Measurements from ENCODE around the gene KCNIP1. TPM values are rescaled to one million over a fixed set of nuclear protein-coding genes. Genes with fewer than 3 reads are reported as not detected.
A peak's percentile ranks its signal among the peaks of the same experiment; 100 is the strongest.

The KCNIP1 gene
- total RNA-seq, 2 donors from 2014 or later, result not detected

DNA sequence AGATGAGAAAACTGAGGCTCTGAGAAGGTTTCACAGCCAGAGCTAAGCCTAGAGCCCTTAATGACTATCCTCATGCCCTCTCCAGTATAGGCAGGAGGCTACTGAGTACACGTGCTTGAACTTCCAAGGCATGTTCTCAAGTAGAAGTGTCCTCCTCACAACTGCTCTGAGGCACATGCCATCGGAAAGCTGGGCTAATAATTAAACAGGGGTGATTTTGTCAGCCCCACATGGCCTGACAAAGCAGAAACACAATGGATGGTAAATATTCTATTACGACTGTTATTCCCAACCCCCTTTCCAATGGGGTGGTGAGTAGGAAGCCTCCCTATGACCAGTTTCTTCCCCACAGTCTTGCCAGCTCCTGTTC, 34.3 kb downstream of the KCNIP1 start:
- Mint-ChIP-seq H3K27ac (no peak overlapping the region), H3K4me3 (no peak overlapping the region), H3K36me3 (ENCODE audit: low read depth) (no peaks in the 10 kb centered on the region), H3K27me3 (ENCODE audit: insufficient read depth) (no peaks in the 10 kb centered on the region), H3K9me3 (no peaks in the 10 kb centered on the region), H3K4me1 (peaks cover 15% of the 10 kb centered on the region)
- DNase-seq, result peak; percentile 22
- no peak overlapping the region for H3K9ac ChIP-seq (ENCODE audit: extremely low read depth, low read length, poor library complexity, severe bottlenecking)
- no peaks in the 10 kb centered on the region for H3K36me3 ChIP-seq (ENCODE audit: control insufficient read depth, insufficient read depth, low read length)
- TF ChIP-seq, protein P1, sequence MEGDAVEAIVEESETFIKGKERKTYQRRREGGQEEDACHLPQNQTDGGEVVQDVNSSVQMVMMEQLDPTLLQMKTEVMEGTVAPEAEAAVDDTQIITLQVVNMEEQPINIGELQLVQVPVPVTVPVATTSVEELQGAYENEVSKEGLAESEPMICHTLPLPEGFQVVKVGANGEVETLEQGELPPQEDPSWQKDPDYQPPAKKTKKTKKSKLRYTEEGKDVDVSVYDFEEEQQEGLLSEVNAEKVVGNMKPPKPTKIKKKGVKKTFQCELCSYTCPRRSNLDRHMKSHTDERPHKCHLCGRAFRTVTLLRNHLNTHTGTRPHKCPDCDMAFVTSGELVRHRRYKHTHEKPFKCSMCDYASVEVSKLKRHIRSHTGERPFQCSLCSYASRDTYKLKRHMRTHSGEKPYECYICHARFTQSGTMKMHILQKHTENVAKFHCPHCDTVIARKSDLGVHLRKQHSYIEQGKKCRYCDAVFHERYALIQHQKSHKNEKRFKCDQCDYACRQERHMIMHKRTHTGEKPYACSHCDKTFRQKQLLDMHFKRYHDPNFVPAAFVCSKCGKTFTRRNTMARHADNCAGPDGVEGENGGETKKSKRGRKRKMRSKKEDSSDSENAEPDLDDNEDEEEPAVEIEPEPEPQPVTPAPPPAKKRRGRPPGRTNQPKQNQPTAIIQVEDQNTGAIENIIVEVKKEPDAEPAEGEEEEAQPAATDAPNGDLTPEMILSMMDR (conservative IDR thresholded peaks at IDR 0.05), result no peak
- WGBS, 2 experiments (ENCODE audit: insufficient coverage in 1 of 2, insufficient read length in 1 of 2), result 84 to 85% methylated on average over 2 to 3 of the region's 3 CpGs
- no peak overlapping the region for H3K27ac ChIP-seq (ENCODE audit: low read depth, low read length)
- H3K27me3 ChIP-seq (ENCODE audit: control insufficient read depth, insufficient read depth, low read length, poor library complexity, severe bottlenecking), result peaks cover 29% of the 10 kb centered on the region
- no peaks in the 10 kb centered on the region for H3K9me3 ChIP-seq (ENCODE audit: control insufficient read depth, low read length)
- H3K4me1 ChIP-seq (ENCODE audit: control insufficient read depth, insufficient read depth, low read length), result peaks cover 7% of the 10 kb centered on the region
- H3K4me3 ChIP-seq (ENCODE audit: low read length), result no peak overlapping the region

DNA sequence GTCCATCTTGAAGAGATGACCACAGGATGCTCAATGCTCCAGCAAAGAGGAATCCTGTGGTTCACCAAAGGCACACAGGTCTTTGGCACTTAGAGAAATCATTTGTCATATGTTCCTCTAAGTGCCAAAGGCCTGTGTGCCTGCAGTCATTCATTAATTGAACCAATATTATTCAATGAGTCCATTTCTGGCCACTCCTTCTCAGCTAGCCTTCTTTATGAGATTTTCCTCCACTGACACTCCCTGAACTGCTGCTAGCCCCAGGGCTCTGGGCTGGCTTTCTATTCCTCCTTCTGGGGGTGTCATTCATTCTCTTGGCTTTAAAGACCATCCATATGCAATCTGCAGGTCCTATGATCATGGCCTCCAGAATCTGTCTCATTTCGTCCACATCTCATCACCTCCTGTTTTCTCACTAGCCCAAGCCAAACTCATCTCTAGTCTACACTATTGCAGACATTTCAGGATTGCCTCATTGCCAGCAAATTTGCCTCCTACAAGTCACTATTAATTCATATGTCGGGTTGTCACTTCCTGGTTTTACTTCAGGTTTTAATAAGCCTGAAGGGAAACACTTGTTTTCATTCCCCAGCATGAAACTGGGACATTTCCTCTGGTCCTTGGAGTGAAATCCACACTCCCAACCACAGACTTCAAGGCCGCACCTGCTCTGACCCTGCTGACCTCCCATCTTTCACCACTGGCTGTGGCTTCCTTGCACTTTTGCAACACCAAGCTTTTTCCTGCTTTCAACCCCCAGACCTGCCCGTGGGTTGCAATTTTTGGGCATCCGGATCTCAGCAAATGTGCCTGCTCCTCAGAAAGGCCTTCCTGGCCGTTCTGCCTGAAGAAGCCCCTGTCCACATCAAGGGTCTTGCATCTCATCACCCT, 35.1 kb downstream of the KCNIP1 start:
- Mint-ChIP-seq H3K4me3 (no peak overlapping the region), H3K36me3 (ENCODE audit: low read depth) (no peaks in the 10 kb centered on the region), H3K27ac (no peak overlapping the region), H3K9me3 (no peaks in the 10 kb centered on the region), H3K4me1 (peaks cover 15% of the 10 kb centered on the region), H3K27me3 (ENCODE audit: insufficient read depth) (no peaks in the 10 kb centered on the region)
- Histone ChIP-seq H3K9me3 (ENCODE audit: control insufficient read depth, low read length) (no peaks in the 10 kb centered on the region), H3K27me3 (ENCODE audit: control insufficient read depth, insufficient read depth, low read length, poor library complexity, severe bottlenecking) (peaks cover 21% of the 10 kb centered on the region), H3K4me3 (ENCODE audit: low read length) (no peak overlapping the region), H3K36me3 (ENCODE audit: control insufficient read depth, insufficient read depth, low read length) (no peaks in the 10 kb centered on the region), H3K4me1 (ENCODE audit: control insufficient read depth, insufficient read depth, low read length) (peaks cover 7% of the 10 kb centered on the region), H3K9ac (ENCODE audit: extremely low read depth, low read length, poor library complexity, severe bottlenecking) (no peak overlapping the region), H3K27ac (ENCODE audit: low read depth, low read length) (no peak overlapping the region)
- TF ChIP-seq, protein P1 (conservative IDR thresholded peaks at IDR 0.05), result no peak
- DNase-seq, result peak; percentile 24
- WGBS, 2 experiments (ENCODE audit: insufficient coverage in 1 of 2, insufficient read length in 1 of 2), result 90 to 95% methylated on average over 6 of the region's 6 CpGs

DNA sequence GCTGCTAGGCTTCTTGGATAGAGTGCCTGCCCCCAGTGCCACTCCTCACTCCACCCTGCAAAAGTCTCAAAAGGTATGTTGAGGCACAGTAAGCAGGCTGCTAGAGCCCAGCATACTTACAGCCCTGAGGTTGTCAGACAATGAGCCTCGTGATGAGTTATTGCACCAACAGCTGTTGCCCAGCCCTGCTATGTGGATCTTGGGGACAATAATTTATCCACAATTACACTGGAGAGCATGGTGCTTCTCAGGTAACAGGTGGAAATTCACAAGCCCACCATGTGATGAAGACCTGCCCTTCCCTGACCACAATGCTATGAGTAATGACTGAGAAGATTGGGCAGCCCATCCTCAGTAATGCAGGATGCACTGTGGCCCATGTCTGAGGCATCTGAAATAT, 36.5 kb downstream of the KCNIP1 start:
- Mint-ChIP-seq H3K27me3 (ENCODE audit: insufficient read depth) (no peaks in the 10 kb centered on the region), H3K36me3 (ENCODE audit: low read depth) (no peaks in the 10 kb centered on the region), H3K4me1 (peaks cover 8% of the 10 kb centered on the region), H3K4me3 (no peak overlapping the region), H3K9me3 (peaks cover 6% of the 10 kb centered on the region), H3K27ac (no peak overlapping the region)
- H3K9ac ChIP-seq (ENCODE audit: extremely low read depth, low read length, poor library complexity, severe bottlenecking), result no peak overlapping the region
- peaks cover 21% of the 10 kb centered on the region for H3K27me3 ChIP-seq (ENCODE audit: control insufficient read depth, insufficient read depth, low read length, poor library complexity, severe bottlenecking)
- H3K36me3 ChIP-seq (ENCODE audit: control insufficient read depth, insufficient read depth, low read length), result no peaks in the 10 kb centered on the region
- peaks cover 2% of the 10 kb centered on the region for H3K4me1 ChIP-seq (ENCODE audit: control insufficient read depth, insufficient read depth, low read length)
- H3K4me3 ChIP-seq (ENCODE audit: low read length), result no peak overlapping the region
- TF ChIP-seq, protein P1 (conservative IDR thresholded peaks at IDR 0.05), result no peak
- peak; percentile 31 for DNase-seq
- H3K27ac ChIP-seq (ENCODE audit: low read depth, low read length), result no peak overlapping the region
- WGBS, 2 experiments (ENCODE audit: insufficient coverage in 1 of 2, insufficient read length in 1 of 2), result 95 to 100% methylated on average over 1 of the region's 1 CpG
- peaks cover 7% of the 10 kb centered on the region for H3K9me3 ChIP-seq (ENCODE audit: control insufficient read depth, low read length)
